Measurements from ENCODE around the gene ARRB1.
"Not testable (repeated sequence)": the region's sequence is repeated elsewhere in the genome, so short reads cannot be mapped to it uniquely, and the experiment has no call there.

ARRB1 gene

DNA sequence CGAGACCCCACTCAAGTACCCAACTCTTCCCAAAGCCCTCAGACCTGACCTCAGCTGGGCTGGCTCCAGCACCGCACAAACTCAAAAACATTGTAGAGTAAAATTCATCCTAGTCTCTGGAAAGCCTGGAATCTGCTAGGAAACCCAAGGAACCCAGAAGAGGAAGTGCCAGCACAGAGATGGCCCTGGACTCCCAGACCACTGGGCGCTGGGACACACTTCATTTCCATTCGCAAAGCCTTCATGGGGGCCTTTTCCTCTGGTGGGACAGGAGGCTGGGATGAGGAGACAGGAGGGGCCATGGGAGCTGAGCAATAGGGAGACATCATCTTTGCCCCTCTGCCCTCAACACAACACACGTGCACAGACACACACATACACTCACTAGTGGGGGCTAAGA is 30.8 kb downstream of the ARRB1 start:
- no peak for FAIRE-seq

DNA sequence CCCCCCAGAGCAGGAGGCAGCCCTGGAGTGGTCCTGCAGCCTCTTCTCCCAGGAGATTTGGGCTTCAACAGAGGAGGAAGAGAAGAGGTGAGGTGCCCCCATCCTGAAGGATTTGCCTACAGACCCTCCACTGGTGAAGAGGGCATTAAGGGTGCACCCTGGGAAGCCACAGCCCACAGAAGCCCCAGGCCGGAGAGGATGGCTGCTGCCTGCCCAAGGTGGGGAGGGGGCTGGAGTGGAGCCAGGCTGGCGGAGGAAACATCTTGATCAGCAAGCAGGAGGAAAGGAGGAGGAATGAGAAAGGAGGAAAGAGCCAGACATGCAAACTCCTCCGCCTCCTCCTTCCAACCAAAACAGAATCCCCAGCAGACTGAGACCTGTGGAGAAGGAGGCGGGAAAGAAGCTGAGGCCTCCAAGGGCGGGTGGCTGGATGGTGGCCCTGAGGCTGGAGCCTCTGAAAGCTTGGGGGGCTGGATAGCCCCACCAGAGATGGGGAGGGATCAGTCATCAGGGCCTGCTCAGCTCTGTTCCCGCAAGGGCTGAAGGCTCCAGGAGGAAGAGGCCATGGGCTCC is 31.3 kb downstream of the ARRB1 start:
- no peak for FAIRE-seq

DNA sequence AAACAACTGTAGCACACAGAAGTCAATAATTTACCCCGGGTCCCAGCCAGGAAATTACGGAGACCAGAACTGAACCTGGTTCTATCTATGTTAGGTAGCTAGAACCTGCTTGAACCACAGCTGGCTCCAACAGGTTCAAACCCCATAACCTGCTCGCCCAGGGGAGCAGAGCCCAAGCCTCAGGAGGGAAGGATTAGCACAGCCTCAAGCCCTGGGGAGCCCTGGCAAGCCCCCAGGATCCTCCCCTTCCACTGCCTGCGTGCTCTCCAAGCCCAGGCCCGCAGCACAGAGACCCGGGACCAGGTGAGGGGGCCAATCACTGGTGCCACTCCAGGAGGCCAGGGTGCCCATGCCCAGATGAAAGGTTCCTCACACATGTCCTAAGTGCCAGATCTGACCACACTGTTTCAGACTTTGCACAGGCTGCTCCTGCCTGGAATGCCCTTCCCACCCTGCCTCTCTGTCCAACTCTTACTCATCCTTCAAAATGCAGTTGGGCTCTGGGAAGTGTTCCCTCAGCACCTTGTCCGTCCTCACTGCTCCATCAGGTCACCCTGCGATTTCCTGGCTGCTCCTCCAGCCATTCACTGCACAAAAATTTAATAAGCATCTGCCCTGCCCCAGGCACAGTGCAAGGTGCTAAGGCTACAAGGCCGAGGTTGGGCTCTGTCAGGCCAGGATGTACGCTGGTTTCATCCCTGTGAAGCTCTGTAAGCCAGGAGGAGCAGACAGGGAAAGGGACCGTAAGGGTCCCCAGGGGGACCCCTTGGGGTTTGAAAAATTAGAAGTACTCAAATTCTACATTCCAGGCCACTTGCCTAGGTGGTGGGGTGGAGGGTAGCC is 32.2 kb downstream of the ARRB1 start:
- no peak for FAIRE-seq

DNA sequence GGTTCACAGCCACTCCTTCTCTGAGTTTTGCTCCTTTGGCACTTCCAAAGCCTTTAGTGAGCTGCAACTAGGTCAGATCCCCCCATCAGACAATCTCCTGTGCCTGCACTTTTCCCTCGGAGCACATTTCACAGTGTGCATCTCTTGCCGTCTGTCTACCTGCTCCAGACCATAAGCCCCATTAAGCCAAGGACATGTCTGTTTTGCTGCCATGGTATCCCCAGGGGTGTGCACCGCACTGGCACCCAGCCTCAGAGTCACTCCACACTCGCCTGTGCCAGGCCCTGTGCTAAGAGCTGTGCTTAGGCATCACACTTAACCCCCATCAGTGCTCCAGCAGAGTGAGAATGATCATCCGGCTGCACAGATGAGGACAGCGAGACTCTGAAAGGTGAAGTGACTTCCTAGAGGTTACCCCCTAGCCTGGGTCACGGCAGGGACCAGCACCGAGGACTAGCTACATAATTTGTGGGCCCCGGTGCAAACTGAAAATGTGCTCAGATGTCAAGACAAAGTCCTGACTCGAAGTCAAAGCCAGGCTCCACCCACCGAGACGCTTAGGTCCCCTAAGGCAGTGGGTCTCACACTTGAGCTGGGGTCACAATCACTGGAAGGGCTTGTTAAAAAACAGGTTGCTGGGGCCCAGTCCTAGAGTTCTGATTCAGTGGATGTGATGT is 33.9 kb downstream of the ARRB1 start:
- no peak for FAIRE-seq

DNA sequence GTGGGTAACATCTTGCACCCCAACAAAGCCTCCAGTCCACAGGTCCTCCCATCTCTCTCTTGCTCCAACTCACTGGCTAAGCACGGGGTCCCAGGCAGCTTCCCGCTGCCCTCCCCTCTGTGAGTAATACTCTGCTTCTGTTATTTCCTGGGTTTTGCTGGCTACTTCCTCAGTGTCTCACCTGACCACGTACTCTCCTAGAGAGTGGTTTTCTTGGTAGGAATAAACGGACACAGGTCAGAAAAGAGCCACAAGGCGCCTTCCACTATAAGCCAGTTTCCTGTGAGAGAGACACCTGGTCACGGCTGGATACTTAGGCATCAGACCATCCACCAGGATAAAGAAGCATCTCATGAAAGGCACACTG is 36.0 kb downstream of the ARRB1 start:
- FAIRE-seq: no peak

DNA sequence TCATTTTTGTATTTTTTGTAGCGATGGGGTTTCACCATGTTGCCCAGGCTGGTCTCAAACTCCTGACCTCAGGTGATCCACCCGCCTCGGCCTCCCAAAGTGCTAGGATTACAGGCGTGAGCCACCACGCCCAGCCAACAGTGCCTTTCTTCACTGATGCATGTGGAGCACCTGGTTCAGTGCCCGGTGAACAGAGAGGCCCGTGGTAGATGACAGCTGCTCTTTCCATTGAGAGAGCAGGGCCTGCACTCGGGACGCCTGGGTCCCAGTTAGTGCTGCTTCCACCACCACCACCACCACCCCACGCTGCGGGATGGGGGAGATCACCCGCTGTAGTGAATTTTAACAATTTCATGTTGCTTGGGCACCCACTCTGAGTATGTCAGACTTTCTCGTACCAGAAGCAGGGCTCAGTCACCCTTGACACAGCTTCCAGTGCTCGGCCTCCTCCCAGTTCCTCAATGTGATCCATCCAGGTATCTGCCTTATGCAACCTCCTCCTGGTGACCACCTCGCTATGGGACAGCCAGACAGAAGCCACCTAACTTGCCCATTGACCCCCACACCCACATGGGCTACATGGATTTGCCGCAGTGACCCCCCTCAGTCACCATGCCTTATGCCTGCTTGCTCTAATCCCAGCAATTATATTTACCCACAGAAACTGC is 36.6 kb downstream of the ARRB1 start:
- no peak for FAIRE-seq

DNA sequence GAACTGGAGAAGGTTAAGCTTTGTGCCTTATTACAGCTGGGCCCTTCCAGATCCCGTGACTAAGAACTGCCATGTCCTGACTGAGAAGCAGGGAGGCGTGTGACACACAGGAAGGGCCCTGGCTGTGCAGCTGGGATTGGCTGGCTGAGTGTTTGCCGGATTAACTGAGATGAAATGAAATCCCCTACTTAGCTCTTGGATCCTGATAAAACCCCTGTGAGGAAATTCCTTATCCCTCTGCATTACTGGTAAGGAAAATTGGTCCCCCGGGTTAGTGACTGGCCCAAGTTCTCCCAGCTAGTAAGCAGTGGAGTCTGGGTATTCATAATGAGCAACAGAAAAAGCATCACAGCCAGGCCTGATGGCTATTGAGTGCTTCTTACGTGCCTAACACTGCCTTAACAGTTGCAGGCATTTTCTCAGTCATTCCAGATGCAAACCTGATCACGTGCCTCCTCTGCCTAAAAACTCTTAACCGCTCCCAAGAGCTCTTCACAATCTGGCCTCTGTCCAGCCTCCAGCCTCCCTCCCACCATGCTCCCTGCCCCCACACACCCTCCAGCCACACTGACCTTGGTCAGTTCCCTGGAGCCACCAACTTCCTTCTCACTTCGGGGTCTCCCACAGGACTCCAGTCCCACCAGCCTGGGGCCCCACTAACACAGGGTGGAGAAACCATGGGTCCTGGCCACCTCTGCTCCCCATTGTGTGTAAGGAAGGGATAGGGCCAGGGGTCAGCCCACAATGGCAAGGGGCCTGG is 37.8 kb downstream of the ARRB1 start:
- FAIRE-seq: peak; percentile 93

DNA sequence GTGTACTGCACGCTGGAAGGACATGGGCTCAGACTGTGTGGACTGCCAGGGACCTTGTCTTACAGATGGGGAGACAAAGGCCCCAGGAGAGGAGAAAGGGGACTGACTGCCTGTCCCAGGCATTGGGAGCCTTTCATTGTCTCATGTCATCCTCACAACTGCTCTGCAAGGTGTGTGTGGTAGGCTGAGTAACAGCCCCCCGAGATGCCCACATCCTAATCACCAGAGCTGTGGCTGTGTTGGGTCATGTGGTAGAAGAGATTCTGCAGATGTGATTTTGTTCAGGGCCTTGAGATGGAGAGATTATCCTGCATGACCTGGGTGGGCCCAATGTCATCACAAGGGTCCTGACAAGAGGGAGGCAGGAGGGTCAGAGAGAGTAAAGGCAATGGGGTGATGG is 39.1 kb downstream of the ARRB1 start:
- FAIRE-seq: no peak

DNA sequence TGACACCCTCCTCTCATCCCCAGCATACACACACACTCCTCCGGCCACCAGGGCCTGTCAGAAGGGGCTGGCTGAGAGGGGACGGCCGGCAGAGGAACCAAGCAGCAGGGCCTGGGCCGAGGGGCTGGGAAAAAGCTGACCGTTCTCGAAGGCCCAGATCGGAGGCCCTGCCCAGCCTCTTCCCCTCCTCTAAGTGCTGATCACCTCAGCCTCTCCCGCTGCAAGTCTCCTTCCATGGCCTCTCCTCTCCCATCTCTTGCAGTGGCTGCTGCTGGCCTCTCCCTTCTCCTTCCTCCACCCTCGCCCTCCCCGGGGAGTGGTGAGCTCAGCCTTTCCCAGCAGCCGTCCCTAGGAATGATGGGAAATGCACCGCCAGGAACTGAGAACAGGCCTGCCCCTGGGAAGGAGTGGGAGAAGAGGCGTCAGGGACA is 39.6 kb downstream of the ARRB1 start:
- FAIRE-seq: no peak

DNA sequence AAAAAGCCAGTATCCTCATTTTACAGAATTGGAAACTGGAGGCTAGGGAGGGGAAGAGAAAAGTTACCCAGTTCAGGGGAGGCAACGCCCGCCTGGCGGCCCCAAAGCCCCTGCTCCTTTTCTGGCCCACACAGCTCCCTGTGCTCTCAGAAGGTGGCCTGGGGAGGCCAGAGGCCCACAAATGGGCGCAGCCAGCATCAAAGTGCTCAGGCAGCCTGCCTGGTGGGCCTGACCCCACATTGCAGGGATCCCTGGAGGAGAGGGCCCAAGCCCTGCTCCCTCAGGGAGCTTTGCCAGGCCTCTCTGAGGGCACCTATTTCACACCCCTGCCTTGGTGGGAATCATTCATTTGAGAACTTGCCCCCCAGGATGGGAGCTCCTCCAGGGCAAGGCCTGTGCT is 42.5 kb downstream of the ARRB1 start:
- no peak for FAIRE-seq

DNA sequence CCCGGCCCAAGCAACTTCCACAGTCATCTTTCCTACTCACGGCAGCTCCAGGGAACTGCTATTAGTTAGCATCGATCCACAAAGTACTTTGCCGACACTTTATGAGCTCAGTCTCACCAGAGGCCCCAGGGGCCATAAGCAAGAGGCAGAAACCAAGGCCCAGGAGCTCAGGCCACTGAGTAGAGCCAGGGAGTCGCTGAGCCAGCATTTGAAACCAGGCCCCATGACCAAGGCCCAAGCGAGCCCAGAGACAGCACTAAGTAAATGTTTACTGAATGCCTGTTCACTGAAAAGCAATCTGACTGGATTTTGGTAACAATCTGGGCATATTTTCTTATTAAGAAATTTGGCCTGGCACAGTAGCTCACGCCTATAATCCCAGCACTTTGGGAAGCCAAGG is 43.3 kb downstream of the ARRB1 start:
- no peak for FAIRE-seq

DNA sequence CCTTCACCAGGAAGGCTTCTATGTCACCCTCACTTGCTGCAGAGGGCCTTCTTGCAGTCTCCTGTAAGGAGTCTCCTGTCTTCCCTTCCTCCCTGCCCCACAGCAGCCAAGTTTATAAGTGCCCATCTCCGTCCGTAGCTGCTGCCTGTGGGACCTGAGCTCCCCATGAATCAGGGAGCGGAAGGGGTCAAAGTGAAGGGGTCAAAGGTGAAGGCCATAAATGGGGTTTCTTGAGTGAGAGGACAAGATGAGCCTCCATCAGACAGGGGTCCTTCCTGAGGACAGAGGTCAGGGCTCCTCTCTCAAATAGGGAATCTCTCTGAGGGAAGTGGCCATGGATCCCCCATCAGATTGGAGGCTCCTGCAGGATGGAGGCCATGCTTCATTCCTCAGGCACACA is 44.4 kb downstream of the ARRB1 start:
- FAIRE-seq: no peak

DNA sequence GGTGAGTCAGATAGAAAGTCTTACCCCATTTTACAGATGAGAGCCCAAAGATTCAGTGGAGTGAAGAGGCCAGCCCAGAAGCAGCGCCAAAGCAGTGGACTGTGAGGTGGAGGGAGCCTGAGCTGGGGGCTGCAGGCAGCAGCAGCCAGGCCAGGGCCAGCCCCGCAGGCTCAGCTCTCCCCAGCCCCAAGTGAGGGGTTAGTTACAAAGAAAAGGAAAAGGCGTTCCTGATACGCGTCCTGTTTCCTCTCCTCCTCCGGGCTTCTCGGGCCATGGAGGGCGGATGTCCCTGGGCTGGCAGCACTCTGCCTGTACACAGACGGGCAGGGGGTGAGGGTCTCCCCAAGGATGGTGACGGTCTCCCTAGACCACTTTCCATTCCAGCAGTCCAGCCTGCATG is 44.9 kb downstream of the ARRB1 start:
- no peak for FAIRE-seq

DNA sequence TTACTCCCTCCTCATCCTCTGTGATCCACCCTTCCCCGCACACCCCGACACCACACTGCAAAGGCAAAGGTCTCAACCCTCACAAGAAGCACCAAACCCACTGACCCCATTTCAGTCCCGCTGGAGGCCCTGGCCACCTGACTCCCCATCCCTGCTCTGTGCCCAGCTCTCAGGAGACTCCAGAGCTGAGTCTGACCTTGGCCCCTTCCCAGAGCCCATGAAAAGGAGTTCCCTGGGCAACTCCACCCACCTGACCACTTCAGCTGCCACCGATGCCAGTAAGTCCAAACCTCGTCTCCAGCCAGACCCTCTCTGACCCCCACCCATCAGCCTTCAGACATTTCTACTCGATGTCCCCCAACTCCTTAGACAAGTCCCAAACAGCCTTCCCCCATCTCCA is 45.5 kb downstream of the ARRB1 start:
- FAIRE-seq: no peak

DNA sequence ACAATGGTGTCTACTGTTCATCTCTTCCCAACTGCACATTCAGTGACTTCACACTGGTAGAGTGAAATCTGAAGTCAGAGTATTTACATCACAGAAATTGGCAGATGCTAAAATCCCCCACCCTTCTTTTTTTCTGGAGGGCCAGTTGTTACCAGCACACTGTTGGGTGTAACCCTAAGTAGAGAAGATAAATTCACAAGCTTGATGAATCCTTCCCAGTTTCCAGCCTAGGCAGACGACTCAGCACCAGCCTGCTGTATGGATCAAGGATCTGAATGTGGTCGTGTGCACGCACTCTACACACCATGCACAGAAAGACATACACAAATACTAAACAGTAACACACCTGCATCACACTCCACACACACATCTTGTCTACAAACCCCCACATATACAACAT is 46.0 kb downstream of the ARRB1 start:
- FAIRE-seq: no peak

DNA sequence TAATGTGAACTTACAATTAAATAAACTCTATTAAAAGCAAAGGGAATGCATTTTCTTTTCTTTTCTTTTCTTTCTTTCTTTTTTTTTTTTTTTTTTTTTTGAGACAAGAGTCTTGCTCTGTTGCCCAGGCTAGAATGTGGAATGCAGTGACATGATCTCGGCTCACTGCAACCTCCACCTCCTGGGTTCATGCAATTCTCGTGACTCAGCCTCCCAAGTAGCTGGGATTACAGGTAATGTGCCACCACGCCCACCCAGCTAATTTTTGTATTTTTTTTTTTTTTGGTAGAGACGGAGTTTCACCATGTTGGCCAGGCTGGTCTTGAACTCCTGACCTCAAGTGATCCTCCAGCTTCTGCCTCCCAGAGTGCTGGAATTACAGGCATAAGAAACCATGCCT is 46.5 kb downstream of the ARRB1 start:
- FAIRE-seq: not testable (repeated sequence)

DNA sequence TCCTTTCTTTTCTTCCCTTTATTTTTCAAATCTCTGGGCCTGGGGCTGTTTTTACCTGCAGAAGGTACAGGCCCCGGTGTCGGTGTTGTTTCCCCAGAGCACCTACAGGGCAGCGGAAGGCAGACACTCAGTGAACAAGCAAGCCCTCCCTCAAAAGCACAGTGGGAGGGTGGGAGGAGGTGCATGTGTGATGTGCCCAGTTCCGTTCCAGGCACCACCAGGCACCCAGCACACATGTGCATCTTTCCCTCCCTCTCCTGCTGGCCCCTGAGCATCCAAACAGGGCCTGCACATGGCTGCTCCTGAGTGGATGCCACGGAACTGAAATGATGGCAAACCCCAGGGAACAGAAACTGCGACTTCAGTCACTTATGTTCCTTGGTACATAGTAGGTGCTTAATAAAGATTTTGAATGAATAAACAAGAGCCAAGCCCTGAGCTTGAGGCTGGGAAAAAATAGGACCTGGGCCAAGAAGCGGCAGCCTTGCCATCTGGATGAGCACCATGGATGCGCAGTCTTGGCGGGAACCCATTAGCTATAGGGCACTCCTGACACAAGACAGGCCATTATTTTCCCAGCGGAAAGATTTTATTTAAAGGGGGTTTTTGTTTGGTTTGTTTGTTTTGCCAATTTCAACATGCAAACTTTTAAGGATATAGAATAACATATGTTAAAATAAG is 47.8 kb downstream of the ARRB1 start:
- FAIRE-seq: no peak

DNA sequence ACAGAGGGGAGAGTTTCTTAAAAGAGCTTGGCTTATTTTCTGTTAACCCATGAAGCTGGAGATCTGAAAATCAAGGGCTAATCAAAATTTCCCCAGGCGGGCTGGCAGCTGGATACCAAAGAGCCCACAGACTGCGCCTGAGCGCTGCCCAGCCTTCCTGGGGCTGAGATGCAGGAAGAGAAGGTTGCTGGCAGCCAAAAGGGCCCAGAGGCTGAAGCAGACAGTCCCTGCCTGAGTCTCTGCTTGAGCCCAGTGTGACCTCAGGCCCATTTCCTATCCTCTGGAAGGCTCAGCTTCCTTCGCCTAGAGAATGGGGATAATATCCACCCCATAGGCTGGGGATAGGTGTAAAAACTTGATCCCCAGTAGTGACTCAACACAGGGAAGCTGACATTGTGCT is 49.1 kb downstream of the ARRB1 start:
- no peak for FAIRE-seq

DNA sequence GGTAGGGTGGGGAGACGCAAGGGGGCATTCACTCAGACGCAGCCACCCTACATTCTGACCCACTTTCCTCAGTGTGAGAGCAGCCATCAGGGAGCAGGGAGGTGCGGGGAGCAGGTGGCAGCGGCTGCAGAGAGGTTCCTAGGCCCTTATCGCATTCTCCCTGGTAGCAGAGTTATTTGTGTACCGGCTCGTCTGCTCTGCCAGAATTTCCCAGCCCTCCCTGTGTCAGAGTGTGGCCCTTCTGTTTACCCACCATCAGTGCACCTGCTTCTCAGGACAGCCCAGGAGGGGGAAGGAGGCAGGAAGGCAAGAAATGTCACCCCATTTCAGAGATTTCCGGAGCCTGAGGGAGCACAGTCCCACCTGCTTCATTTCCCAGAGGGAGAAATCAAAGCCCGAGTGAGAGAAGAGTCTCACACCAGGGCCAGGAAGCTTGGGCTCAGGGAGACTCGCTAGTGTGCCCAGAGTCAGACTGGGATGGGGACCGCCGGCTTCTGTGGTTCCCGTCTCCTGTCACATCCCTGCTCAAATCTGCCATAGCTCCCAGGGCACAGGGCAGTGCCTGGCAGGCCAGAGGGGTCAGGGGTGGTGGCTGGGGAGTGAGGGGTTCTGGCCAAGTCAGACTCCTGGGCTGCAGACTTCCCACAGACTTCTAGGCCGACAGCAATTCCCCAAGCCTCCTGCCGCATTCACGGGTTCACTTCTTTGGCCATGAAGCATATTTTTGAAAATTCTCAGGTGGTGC is 49.7 kb downstream of the ARRB1 start:
- FAIRE-seq: no peak

DNA sequence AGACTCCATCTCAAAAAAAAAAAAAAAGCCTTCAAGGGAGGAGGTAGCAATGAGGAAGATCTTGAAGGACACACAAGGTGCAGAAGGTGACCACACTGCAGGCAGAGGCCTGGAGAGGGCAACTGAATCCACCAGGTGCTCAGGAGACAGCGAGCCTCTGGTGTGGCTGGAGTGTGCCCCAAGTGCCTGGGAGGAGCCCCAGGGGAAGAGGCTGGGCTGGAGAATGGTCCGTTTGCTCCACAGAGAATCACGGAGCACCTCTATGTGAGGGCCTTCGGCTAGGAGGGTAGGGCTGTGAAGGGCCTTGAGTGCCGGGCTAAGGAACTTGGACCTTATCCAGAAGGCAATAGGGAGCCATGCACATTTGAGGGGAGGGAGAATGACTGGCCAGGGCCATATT is 50.3 kb downstream of the ARRB1 start:
- no peak for FAIRE-seq

DNA sequence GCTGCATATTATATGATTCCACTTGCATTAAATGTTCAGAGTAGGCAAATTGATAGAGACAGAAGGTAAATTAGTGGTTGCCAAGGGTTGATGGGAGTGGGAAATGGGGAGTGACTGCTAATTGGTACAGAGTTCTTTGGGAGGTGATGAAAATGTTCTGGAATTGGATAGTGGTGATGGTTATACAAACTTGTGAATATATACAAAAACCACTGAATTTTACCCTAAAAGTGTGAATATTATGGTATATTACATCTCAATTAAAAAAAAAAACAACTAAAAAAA is 52.5 kb downstream of the ARRB1 start:
- no peak for FAIRE-seq

All from G401.6 (cell line).